ENCODE data around the gene HSPA2.
"Not testable (repeated sequence)": the region's sequence is repeated elsewhere in the genome, so short reads cannot be mapped to it uniquely, and the experiment has no call there.

HSPA2 gene

DNA sequence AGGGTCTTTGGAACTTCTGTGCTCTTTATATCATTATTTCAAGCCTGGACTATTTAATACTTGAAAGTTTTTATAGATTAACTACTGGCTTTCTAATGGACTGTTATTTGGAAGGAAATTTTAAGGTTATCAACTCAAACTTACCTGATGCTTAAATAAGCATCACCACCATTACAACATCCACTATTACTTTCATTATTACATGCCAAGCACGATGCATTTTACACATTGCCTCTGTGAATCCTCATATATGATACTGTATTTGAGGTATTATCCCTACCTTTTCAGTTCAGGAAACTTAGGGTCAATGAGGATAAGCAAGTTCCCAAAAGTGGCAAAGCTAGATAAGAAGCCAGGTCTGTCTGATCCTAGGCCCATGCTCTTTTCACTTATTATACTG lies 23.6 kb upstream of the HSPA2 start:
- no peak for DNase-seq

DNA sequence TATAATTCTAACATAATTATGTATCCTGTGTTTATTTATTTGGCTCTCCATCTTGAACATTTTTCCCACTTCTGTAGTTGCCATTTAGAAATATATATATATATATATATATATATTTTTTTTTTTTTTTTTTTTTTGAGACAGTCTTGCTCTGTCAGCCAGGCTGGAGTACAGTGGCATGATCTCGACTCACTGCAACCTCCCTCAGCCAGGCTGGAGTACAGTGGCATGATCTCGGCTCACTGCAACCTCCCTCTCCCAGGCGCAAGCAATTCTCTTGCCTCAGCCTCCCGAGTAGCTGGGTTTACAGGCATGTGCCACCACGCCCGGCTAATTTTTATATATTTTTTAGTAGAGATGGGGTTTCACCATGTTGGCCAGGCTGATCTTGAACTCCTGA lies 22.9 kb upstream of the HSPA2 start:
- DNase-seq: not testable (repeated sequence)

DNA sequence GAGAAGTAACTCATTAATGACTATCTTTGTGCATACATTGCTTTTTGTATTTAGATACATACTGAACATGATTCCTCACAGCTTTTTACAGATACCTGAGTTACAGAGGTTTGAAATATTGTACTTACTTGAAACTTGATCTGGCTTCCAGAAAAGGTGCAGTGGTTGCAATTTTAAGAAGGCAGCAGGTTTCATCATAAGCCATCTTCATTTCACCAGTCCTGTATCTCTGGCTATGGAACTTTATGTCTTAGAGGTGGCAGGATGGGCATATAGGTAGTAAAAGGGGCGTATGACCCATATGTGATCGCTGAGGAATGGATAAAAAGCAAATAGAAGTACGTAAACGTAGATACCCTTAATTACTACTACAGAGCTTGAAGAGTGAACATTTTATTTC lies 22.3 kb upstream of the HSPA2 start:
- DNase-seq: no peak

DNA sequence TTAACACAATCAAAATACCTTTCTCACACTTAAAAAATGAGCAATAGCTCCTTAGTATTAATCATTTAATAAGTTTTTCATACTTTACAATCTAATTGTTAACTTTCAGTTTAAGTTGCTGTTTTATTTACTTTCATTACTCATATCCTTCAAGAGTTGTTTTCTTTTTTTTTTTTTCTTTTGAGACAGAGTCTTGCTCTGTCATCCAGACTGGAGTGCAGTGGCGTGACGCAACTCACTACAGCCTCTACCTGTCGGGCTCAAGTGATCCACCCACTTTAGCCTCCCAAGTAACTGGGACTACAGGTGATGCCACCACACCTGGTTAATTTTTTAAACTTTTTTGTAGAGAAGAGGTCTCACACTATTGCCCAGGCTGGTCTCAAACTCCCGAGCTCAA lies 19.8 kb upstream of the HSPA2 start:
- DNase-seq: no peak

DNA sequence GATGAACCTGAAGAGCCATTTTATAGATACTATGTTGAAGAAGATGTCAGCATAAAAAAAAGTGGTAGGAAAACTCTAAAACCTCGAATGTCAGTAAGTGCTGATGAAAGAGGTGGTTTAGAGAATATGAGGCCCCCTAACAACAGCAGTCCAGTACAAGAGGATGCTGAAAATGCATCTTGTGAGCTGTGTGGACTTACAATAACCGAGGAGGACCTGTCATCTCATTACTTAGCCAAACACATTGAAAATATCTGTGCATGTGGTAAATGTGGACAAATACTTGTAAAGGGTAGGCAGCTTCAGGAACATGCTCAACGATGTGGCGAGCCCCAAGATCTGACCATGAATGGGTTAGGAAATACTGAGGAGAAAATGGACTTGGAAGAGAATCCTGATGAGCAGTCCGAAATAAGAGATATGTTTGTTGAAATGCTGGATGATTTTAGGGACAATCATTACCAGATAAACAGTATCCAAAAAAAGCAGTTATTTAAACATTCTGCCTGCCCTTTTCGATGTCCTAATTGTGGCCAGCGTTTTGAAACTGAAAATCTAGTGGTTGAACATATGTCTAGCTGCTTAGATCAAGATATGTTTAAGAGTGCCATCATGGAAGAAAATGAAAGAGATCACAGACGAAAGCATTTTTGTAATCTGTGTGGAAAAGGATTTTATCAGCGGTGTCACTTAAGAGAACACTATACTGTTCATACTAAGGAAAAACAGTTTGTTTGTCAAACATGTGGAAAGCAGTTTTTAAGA lies 17.8 kb upstream of the HSPA2 start:
- DNase-seq: no peak

DNA sequence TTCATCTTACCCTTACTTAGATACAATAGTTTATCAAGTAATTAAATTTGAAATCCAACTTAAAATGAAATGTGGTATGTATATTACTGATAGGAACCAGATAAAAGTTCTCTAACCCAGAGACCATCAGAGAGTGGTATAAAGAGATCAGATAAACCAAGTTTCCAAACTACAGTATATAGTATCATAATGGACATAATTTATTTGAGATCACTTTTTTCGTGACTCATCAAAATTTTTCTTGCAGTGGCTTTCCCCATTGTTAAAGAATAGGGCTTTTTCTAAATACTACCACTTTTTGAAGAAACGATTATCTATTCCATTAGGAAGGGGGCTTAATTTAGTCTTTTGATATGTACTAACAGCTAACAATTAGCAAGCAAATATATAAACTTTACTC lies 15.2 kb upstream of the HSPA2 start:
- DNase-seq: no peak

DNA sequence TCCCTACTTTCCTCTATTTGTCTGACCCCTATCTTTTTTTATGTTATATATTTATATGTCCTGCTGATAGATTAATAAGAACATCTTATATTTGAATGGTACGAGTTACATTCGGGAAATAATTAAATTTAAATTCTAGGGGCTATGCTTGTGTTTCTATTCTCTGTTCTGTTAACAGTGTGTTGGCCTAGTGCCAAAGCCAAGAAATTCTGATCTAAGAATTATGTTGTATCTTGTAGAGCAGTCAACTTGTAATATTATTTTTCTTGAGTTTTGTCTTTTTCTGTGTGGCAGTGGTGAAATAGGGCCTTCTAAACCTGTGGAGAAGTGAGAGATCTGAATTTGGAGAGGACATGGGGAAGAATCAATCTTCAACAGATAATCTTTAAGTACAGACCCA lies 9.0 kb upstream of the HSPA2 start:
- no peak for DNase-seq

DNA sequence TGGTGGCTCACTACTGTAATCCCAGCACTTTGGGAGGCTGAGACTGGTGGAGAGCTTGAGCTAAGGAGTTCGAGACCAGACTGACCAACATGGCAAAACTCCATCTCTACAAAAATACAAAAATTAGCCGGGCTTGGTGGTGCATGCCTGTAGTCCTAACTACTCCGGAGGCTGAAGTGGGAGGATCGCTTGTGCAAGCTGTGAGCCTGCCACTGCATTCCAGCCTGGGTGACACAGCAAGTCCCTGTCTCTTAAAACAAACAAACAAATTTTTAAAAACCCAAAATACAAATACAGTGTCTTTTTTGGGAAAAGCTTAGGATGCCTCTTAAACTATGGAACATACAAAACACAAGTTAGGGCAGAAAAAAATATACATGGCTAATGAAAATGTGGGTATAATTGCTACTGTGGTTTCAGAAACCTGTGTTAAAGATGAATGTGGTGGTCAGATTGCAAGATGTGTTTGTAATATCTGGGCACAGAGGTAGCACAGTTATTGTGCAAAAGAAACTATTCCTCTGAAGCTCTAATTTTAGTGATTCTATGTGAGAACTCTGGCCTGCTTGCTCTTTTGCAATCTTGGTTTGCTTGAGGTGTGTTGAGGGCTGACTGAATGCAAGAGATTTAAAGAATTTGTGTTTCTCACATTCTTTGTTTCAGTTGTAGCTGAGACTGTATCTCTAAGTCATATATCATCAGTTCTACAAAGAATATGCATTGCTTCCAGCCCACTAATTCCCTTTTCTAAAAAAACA lies 3.9 kb upstream of the HSPA2 start:
- DNase-seq: no peak

DNA sequence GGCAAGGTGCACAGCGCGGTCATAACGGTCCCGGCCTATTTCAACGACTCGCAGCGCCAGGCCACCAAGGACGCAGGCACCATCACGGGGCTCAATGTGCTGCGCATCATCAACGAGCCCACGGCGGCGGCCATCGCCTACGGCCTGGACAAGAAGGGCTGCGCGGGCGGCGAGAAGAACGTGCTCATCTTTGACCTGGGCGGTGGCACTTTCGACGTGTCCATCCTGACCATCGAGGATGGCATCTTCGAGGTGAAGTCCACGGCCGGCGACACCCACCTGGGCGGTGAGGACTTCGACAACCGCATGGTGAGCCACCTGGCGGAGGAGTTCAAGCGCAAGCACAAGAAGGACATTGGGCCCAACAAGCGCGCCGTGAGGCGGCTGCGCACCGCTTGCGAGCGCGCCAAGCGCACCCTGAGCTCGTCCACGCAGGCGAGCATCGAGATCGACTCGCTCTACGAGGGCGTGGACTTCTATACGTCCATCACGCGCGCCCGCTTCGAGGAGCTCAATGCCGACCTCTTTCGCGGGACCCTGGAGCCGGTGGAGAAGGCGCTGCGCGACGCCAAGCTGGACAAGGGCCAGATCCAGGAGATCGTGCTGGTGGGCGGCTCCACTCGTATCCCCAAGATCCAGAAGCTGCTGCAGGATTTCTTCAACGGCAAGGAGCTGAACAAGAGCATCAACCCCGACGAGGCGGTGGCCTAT lies 875 bp downstream of the HSPA2 start:
- DNase-seq: no peak

DNA sequence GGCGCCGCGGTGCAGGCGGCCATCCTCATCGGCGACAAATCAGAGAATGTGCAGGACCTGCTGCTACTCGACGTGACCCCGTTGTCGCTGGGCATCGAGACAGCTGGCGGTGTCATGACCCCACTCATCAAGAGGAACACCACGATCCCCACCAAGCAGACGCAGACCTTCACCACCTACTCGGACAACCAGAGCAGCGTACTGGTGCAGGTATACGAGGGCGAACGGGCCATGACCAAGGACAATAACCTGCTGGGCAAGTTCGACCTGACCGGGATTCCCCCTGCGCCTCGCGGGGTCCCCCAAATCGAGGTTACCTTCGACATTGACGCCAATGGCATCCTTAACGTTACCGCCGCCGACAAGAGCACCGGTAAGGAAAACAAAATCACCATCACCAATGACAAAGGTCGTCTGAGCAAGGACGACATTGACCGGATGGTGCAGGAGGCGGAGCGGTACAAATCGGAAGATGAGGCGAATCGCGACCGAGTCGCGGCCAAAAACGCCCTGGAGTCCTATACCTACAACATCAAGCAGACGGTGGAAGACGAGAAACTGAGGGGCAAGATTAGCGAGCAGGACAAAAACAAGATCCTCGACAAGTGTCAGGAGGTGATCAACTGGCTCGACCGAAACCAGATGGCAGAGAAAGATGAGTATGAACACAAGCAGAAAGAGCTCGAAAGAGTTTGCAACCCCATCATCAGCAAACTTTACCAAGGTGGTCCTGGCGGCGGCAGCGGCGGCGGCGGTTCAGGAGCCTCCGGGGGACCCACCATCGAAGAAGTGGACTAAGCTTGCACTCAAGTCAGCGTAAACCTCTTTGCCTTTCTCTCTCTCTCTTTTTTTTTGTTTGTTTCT lies 1.7 kb downstream of the HSPA2 start:
- no peak for DNase-seq

DNA sequence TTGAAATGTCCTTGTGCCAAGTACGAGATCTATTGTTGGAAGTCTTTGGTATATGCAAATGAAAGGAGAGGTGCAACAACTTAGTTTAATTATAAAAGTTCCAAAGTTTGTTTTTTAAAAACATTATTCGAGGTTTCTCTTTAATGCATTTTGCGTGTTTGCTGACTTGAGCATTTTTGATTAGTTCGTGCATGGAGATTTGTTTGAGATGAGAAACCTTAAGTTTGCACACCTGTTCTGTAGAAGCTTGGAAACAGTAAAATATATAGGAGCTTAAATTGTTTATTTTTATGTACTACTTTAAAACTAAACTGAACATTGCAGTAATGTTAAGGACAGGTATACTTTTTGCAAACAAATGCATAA lies 2.3 kb downstream of the HSPA2 start:
- no peak for DNase-seq

DNA sequence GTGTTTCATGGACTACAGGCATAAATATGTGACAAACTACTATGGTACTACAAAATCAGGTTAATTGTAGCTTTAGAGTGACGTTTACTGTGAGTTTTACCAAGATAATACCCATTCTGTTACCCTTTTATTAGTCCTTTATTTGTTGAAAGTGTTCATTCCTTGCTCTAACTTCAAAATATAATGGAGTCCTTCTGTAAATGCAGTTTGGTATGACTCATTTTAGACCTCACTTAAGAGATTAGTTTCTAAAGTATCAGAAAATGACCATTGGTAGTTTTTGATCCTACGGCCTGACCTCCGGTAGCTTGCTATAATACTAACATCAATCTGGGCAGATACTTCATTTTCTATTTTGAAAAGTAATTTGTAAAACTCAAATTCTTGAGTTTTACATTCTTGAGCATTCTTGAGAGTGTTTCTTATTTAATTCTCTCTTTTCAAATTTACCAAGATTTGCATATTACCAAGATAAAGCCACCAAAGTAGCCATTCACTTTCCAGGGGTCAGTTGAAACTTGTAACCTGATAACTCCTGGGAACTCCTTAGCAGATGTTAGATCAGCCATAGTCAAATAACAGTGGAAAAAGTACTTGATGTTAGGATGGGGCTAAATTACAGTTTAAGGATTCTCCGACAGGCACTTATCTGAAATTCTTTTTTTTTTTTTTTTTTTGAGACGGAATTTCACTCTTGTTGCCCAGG lies 4.2 kb downstream of the HSPA2 start:
- DNase-seq: no peak

DNA sequence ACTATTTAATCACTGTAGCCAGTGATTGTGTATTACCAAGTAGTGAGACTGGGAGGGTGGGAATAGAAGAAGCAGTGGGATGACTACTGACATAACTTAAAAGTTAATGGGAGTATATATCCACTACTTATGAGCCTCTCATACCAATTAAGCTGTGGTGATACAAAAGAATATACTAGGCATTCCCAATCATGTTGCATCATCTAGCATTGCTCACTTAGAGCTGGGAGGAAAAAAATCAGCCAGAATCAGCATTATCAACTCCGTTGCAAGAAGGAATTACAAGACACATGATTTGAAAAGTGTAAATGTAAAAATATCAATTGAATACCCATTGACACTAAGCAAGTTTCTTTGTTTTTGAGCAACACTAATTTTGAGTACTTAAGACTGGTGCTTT lies 8.5 kb downstream of the HSPA2 start:
- DNase-seq: no peak

DNA sequence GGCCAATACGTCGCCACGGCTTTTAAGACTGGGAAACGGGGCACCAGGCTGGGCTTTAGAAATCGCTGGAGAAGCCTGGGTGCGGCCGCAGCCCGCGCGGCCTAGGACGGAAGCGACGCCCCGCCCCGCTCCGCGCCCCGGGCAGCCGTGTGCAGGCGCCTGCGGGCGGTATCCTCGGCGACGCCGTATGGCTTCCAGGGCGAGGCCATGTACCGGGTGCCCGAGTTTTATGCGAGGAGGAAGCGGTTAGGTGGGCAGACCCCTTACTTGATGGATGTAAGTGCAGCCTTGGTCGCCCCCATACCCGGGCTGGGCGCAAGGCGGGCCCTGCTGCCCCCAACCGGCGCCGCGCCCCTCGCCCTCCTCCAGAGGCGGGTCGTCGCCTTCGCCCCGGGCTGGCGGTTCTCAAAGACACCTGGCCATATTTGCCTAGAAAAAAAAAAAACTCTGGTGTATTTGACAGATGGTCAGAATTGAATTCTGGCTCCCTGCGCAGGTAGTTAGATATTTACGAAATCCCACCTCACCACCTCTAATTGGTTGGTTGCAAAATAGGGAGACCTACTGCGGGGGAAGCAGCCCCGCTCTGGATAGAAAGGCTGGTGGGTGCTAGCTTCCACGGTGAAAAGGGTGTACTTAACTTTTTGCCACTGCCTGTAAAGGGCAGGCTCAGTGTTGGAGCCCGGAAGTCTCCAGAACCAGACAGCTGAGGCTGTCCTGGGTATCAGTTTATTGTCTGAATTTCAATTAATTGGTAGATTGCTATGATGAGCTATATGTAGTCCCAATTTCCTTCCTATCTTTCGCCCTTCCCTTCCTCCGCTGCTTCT lies 9.5 kb downstream of the HSPA2 start, which contains the start of gene PPP1R36:
Gene PPP1R36 (plus strand): TSS at position 171 of the 830 bp plus-strand sequence. CDS start 37 bp downstream, at position 208.
- peak; percentile 37 for DNase-seq

DNA sequence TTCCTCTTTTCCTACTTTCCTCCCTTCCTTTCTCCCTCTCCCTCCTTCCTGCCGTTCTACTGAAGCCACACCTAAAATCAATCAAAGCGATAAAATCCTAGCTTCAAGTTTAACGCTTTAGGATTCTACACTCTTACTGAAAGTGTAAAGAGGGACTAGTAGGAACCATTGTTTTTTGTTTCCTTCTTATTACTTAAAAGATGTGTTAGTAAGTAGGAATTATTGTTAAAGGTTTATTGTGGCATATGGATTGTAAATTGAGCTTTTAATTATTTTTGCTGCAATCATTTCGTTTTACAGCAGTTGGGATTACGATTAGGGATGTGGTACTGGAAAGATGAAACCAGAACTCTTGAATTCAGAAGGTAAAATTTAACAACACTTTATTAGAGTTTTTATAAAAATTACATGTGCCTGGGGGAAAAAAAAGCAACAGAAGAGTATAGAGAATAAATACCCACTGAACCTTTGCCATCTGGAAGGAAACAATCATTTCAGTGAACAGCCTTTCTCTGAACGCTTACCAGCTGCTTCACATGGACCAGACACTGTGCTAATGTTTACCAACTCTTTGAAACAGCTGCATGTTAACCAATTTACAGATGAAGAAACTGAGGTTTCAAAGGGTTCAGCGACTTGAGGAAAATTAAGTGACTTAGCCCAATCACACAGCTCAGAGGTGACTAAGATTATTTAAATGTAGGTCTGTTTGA lies 10.2 kb downstream of the HSPA2 start:
- DNase-seq: no peak

DNA sequence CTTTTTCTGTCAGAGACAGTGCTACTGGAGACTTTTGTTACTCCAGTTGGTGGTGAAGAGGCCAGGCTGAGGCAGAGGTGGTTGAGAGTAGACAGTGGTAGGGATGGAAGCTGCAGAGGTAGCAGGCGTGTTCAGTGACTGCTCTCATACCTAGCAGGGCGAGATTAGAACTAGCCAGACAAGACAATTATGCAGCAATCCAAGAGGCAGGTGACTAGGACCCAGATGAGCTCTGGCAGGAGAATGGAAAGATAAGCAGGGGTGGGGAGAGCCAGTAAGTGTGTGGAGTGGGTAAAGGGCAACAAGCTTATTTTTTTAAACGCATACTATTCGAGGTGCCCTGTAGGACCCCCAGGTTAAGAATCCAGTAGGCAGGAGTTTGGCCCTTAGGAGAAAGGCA lies 14.0 kb downstream of the HSPA2 start:
- no peak for DNase-seq

DNA sequence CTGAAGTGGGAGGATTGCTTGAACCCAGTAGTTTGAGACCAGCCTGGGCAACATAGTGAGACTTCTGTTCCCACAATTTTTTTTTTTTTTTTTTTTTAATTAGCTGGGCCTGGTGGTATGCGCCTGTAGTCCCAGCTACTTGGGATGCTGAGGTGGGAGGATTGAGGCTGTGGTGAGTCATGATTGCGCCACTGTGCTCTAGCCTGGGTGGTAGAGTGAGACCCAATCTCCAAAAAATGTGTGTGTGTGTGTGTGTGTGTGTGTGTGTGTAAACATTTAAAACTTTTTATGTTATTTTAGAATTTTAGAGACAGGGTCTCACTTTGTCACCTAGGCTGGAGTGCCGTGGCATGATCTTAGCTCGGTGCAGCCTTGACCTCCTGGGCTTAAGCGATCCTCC lies 16.0 kb downstream of the HSPA2 start:
- DNase-seq: no peak

DNA sequence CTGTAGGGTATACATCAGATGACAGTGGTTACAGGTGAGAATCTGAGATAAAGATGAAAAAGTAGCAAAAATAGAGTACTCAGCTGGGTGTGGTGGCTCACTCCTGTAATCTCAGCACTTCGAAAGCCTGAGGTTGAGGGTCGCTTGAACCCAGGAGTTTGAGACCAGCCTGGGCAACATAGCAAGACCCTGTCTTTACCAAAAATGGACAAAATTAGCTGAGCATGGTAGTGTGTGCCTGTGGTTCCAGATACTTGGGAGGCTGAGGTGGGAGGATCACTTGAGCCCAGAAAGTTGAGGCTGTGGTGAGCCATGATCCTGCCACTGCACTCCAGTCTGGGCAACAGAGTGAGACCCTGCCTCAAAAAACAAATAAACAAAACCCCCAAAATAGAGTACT lies 17.7 kb downstream of the HSPA2 start:
- DNase-seq: not testable (repeated sequence)

DNA sequence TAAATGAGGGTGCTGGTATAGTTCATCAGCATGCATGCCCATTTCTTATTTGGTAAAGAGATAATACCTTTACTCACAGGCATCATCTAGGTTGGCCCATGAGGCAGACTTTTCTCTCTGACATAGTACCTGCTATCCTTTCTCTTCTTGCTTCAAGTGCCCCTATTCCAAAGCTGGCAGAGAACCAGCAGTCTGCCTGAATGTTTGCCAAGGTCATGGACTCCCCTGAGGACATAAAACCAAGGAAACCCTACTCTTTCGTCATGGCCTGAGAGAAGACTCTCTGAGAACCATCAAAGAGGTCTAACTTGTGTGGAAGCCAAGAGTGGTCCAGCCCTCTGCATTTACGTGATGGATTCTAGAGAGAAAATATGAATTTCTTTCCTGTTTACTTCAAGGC lies 21.1 kb downstream of the HSPA2 start:
- DNase-seq: no peak

DNA sequence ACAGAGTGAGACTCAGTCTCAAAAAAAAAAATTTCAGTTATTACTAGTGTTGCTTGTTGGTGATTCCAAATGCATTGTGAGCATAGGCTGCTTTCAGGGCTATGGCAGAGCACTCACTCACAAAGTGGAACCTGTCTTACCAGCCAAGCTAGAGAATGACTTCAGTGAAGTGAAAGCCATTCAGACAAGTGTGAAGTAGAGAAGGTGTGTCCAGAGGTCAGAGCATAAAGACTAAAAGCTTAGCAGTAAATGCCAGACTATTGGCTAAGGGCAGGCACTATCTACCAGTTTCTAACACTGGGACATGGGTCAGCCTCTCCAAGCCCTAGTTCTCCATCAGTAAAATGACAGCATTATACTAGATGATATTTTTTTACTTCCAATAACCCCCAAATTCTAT lies 21.9 kb downstream of the HSPA2 start:
- no peak for DNase-seq

DNA sequence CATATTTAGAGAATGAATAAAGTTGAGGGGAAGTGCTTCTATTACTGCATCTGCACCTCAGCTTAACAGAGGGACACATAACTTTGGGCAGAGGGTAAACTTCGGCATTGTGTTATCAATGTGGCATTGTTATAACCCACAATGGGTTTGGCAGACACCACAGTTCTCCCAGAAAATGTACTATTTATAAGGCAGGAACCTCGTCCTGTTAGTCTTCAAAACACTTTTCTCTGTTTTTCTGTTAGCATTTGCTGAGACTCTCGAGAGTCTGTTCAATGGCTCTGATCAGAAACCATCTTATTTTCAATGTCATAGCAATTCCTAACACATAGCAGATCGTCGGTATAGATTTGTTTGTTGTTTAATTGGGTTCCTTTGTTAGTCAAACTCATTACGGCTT lies 23.2 kb downstream of the HSPA2 start:
- no peak for DNase-seq
